SK-N-SH treated with all-trans-retinoic acid at 6 μM for 48 hours (cell line): ENCODE results near the gene ATL1.

ENCODE experiments used
- ATAC-seq: fragments of 200-7000 bp; cut with Tn5 transposase; 3 replicates; pipeline ENCODE4 v1.9.1; 2020; ENCODE audit warnings: mild to moderate bottlenecking, moderate library complexity
- ARNTL ChIP-seq: fragments of 450-650 bp; formaldehyde crosslinking; IDR thresholded peaks from 2 replicates; pipeline ENCODE4 v1.5.0; 2020; ENCODE audit warnings: low read depth, mild to moderate bottlenecking, moderate library complexity, borderline replicate concordance
- BACH2 ChIP-seq: fragments of 250-450 bp; sonication (Bioruptor Pico); IDR thresholded peaks from 2 replicates; pipeline ENCODE4 v1.9.0; 2021; ENCODE audit warnings: mild to moderate bottlenecking, borderline replicate concordance
- CSDC2 ChIP-seq: fragments of 250-450 bp; sonication (Bioruptor Pico); IDR thresholded peaks from 2 replicates; pipeline ENCODE4 v1.5.0; 2020; ENCODE audit warnings: mild to moderate bottlenecking, moderate library complexity
- ESRRG ChIP-seq: fragments of 250-450 bp; sonication (Bioruptor Pico); IDR thresholded peaks from 2 replicates; pipeline ENCODE4 v1.6.1; 2021; ENCODE audit warnings: mild to moderate bottlenecking
- GLIS3 ChIP-seq: fragments of 250-450 bp; sonication (Bioruptor Pico); IDR thresholded peaks from 2 replicates; pipeline ENCODE4 v1.5.0; 2020; ENCODE audit warnings: mild to moderate bottlenecking, moderate library complexity
- ISL1 ChIP-seq: fragments of 250-450 bp; sonication (Bioruptor Pico); IDR thresholded peaks from 2 replicates; pipeline ENCODE4 v2.1.2; 2022; ENCODE audit warnings: mild to moderate bottlenecking, moderate library complexity
- RARB ChIP-seq: fragments of 250-450 bp; sonication (Bioruptor Pico); IDR thresholded peaks from 2 replicates; pipeline ENCODE4 v1.8.0; 2021; ENCODE audit warnings: mild to moderate bottlenecking, moderate library complexity
- SNAI2 ChIP-seq: fragments of 250-450 bp; sonication (Bioruptor Pico); IDR thresholded peaks from 2 replicates; pipeline ENCODE4 v1.5.0; 2020; ENCODE audit warnings: mild to moderate bottlenecking, moderate library complexity
- TCF4 ChIP-seq: fragments of 250-450 bp; sonication (Bioruptor Pico); IDR thresholded peaks from 2 replicates; pipeline ENCODE4 v1.8.0; 2021; ENCODE audit warnings: mild to moderate bottlenecking, moderate library complexity, borderline replicate concordance
- TOX ChIP-seq: fragments of 250-450 bp; sonication (Bioruptor Pico); IDR thresholded peaks from 2 replicates; pipeline ENCODE4 v1.8.0; 2021; ENCODE audit warnings: mild to moderate bottlenecking, moderate library complexity, borderline replicate concordance
- ZC3H10 ChIP-seq: fragments of 250-450 bp; sonication (Bioruptor Pico); IDR thresholded peaks from 2 replicates; pipeline ENCODE4 v1.5.1; 2021; ENCODE audit warnings: mild to moderate bottlenecking, moderate library complexity
- ZFP3 ChIP-seq: fragments of 250-450 bp; sonication (Bioruptor Pico); IDR thresholded peaks from 2 replicates; pipeline ENCODE4 v1.5.0; 2020; ENCODE audit warnings: mild to moderate bottlenecking, moderate library complexity
- ZFP30 ChIP-seq: fragments of 450-650 bp; formaldehyde crosslinking; IDR thresholded peaks from 2 replicates; pipeline ENCODE4 v1.5.0; 2022; ENCODE audit warnings: mild to moderate bottlenecking, moderate library complexity
- ZNF565 ChIP-seq: fragments of 450-650 bp; formaldehyde crosslinking; conservative IDR thresholded peaks from 2 replicates; pipeline ENCODE4 v1.5.0; 2020; ENCODE audit warnings: low read depth, mild to moderate bottlenecking, moderate library complexity
- ZNF70 ChIP-seq: fragments of 450-650 bp; formaldehyde crosslinking; IDR thresholded peaks from 2 replicates; pipeline ENCODE4 v1.5.0; 2020; ENCODE audit warnings: mild to moderate bottlenecking, moderate library complexity
- ZNF8 ChIP-seq: fragments of 450-650 bp; formaldehyde crosslinking; IDR thresholded peaks from 2 replicates; pipeline ENCODE4 v1.5.0; 2020; ENCODE audit warnings: mild to moderate bottlenecking, moderate library complexity
- TF ChIP-seq, protein P1 (sequence below): fragments of 250-450 bp; sonication (Bioruptor Pico); IDR thresholded peaks from 2 replicates; pipeline ENCODE4 v1.5.0; 2020; ENCODE audit warnings: mild to moderate bottlenecking, moderate library complexity
- TF ChIP-seq, protein P2 (sequence below): fragments of 250-450 bp; sonication (Bioruptor Pico); IDR thresholded peaks from 2 replicates; pipeline ENCODE4 v1.8.0; 2020; ENCODE audit warnings: mild to moderate bottlenecking, moderate library complexity, borderline replicate concordance
- TF ChIP-seq, protein P3 (sequence below): fragments of 250-450 bp; sonication (Bioruptor Pico); IDR thresholded peaks from 2 replicates; pipeline ENCODE4 v1.8.0; 2021; ENCODE audit warnings: low read depth, mild to moderate bottlenecking, moderate library complexity, borderline replicate concordance
- TF ChIP-seq, protein P4 (sequence below): fragments of 250-450 bp; sonication (Bioruptor Pico); IDR thresholded peaks from 2 replicates; pipeline ENCODE4 v1.5.1; 2020; ENCODE audit warnings: low read depth, mild to moderate bottlenecking, moderate library complexity
- TF ChIP-seq, protein P5 (sequence below): fragments of 250-450 bp; sonication (Bioruptor Pico); IDR thresholded peaks from 2 replicates; pipeline ENCODE4 v1.5.1; 2021; ENCODE audit warnings: mild to moderate bottlenecking, moderate library complexity

ATL1 gene

DNA sequence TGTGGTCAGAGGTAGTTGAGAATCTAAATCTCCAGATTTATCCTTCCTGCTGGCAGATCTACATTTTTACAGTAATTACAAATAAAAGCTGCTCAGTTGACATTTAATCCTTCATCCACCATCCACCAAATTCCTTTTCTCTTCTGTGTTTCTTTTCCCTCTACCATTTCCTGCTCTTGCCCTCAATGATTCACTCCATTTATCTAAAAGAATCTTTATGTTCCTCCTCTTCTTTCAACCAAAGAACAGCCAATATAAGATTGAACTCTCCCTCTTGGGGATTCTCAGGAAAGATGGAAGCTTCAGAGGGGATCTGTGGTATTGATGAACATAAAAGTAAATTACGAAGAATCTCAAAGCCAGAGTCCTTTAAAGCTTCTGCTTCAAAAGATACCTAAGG is 31.9 kb upstream of the ATL1 start (continued):
- TF ChIP-seq, protein P1, sequence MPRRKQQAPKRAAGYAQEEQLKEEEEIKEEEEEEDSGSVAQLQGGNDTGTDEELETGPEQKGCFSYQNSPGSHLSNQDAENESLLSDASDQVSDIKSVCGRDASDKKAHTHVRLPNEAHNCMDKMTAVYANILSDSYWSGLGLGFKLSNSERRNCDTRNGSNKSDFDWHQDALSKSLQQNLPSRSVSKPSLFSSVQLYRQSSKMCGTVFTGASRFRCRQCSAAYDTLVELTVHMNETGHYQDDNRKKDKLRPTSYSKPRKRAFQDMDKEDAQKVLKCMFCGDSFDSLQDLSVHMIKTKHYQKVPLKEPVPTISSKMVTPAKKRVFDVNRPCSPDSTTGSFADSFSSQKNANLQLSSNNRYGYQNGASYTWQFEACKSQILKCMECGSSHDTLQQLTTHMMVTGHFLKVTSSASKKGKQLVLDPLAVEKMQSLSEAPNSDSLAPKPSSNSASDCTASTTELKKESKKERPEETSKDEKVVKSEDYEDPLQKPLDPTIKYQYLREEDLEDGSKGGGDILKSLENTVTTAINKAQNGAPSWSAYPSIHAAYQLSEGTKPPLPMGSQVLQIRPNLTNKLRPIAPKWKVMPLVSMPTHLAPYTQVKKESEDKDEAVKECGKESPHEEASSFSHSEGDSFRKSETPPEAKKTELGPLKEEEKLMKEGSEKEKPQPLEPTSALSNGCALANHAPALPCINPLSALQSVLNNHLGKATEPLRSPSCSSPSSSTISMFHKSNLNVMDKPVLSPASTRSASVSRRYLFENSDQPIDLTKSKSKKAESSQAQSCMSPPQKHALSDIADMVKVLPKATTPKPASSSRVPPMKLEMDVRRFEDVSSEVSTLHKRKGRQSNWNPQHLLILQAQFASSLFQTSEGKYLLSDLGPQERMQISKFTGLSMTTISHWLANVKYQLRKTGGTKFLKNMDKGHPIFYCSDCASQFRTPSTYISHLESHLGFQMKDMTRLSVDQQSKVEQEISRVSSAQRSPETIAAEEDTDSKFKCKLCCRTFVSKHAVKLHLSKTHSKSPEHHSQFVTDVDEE, result no peak
- TF ChIP-seq ZNF70 (CRISPR knock-in tag) (no peak), BACH2 (CRISPR knock-in tag) (no peak), TCF4 (no peak), GLIS3 (CRISPR knock-in tag) (no peak), CSDC2 (no peak), ZNF8 (CRISPR knock-in tag) (no peak), SNAI2 (CRISPR knock-in tag) (no peak), ZFP30 (CRISPR knock-in tag) (no peak)
- TF ChIP-seq, protein P2, sequence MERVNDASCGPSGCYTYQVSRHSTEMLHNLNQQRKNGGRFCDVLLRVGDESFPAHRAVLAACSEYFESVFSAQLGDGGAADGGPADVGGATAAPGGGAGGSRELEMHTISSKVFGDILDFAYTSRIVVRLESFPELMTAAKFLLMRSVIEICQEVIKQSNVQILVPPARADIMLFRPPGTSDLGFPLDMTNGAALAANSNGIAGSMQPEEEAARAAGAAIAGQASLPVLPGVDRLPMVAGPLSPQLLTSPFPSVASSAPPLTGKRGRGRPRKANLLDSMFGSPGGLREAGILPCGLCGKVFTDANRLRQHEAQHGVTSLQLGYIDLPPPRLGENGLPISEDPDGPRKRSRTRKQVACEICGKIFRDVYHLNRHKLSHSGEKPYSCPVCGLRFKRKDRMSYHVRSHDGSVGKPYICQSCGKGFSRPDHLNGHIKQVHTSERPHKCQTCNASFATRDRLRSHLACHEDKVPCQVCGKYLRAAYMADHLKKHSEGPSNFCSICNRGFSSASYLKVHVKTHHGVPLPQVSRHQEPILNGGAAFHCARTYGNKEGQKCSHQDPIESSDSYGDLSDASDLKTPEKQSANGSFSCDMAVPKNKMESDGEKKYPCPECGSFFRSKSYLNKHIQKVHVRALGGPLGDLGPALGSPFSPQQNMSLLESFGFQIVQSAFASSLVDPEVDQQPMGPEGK (CRISPR knock-in tag), result no peak

DNA sequence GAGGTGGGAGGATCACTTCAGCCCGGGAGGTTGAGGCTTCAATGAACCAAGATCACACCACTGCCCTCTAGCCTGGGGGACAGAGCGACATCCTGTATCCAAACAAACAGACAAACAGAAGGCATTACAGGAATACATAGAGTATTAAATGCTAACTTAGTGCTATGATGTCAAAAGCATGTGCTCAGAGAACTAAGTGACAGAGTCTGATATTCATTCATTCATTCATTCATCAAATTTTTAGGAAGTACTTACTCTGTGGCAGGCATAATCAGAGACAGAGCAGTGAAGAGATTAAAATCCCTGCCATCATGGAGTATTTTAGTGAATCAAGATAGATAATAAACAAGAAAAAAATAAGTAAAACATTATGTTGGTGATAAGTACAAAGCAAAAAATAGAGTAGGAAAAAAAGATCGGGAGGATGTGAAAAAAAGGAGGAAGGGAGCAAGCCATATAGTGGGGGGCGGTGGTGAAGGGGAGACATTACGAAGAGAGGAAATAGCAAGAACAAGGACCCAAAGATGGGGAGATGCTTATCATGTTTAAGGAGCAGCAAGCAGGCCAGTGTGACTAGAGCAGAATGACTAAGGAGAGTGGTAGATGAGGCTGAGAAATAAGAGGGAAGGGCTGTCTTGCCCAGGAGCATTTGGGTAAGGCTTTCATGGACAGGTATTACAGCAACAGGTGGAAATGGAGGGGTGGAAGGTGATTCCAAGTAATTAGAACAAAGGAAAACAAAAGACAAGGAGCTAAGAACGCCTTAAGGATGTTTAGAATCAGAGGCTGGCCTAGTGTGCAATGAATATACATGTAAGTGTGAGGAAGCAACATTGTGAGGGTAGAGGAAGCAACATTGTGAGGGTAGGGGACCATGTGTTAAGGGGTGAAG is 30.4 kb upstream of the ATL1 start:
- TF ChIP-seq CSDC2 (no peak), SNAI2 (CRISPR knock-in tag) (no peak), ZNF565 (no peak), ZC3H10 (CRISPR knock-in tag) (no peak), TOX (no peak), ZFP3 (CRISPR knock-in tag) (no peak), ZNF70 (CRISPR knock-in tag) (no peak), ZNF8 (CRISPR knock-in tag) (no peak), TCF4 (no peak), ARNTL (CRISPR knock-in tag) (no peak), BACH2 (CRISPR knock-in tag) (no peak), ISL1 (CRISPR knock-in tag) (no peak)
- TF ChIP-seq, protein P3, sequence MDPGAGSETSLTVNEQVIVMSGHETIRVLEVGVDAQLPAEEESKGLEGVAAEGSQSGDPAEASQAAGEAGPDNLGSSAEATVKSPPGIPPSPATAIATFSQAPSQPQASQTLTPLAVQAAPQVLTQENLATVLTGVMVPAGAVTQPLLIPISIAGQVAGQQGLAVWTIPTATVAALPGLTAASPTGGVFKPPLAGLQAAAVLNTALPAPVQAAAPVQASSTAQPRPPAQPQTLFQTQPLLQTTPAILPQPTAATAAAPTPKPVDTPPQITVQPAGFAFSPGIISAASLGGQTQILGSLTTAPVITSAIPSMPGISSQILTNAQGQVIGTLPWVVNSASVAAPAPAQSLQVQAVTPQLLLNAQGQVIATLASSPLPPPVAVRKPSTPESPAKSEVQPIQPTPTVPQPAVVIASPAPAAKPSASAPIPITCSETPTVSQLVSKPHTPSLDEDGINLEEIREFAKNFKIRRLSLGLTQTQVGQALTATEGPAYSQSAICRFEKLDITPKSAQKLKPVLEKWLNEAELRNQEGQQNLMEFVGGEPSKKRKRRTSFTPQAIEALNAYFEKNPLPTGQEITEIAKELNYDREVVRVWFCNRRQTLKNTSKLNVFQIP (CRISPR knock-in tag), result no peak
- TF ChIP-seq, protein P1, result no peak
- TF ChIP-seq, protein P4, sequence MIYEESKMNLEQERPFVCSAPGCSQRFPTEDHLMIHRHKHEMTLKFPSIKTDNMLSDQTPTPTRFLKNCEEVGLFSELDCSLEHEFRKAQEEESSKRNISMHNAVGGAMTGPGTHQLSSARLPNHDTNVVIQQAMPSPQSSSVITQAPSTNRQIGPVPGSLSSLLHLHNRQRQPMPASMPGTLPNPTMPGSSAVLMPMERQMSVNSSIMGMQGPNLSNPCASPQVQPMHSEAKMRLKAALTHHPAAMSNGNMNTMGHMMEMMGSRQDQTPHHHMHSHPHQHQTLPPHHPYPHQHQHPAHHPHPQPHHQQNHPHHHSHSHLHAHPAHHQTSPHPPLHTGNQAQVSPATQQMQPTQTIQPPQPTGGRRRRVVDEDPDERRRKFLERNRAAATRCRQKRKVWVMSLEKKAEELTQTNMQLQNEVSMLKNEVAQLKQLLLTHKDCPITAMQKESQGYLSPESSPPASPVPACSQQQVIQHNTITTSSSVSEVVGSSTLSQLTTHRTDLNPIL (CRISPR knock-in tag), result no peak

DNA sequence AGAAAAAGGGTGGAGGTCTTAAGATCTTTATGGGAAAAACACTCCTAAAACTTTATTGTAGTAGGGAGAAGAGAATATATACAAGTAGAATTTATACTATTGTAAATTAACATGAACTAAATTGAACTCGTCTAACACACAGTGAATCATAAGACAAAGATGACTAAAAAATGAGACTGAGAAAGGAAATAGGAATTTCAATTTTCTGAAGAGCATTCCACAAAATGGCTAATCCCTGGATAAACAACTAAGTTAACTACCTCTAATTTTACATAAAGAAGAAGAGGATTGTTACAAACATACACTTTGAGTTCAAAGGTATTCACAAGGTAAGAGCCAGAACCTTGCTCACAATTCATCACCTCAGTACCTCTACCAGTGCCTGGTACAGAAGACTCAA is 29.6 kb upstream of the ATL1 start:
- ATAC-seq, result peak; percentile 10; the same call in 2 of the 3 replicates
- TF ChIP-seq, protein P2 (CRISPR knock-in tag), result no peak
- no peak for TF ChIP-seq ZC3H10 (CRISPR knock-in tag)
- TF ChIP-seq ZNF70 (CRISPR knock-in tag), result no peak
- no peak for TF ChIP-seq CSDC2
- TF ChIP-seq ZFP3 (CRISPR knock-in tag), result no peak
- TF ChIP-seq, protein P5, sequence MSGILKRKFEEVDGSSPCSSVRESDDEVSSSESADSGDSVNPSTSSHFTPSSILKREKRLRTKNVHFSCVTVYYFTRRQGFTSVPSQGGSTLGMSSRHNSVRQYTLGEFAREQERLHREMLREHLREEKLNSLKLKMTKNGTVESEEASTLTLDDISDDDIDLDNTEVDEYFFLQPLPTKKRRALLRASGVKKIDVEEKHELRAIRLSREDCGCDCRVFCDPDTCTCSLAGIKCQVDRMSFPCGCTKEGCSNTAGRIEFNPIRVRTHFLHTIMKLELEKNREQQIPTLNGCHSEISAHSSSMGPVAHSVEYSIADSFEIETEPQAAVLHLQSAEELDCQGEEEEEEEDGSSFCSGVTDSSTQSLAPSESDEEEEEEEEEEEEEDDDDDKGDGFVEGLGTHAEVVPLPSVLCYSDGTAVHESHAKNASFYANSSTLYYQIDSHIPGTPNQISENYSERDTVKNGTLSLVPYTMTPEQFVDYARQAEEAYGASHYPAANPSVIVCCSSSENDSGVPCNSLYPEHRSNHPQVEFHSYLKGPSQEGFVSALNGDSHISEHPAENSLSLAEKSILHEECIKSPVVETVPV (CRISPR knock-in tag), result no peak
- TF ChIP-seq ZNF8 (CRISPR knock-in tag), result no peak
- TF ChIP-seq TOX, result no peak
- no peak for TF ChIP-seq ESRRG
- TF ChIP-seq, protein P4 (CRISPR knock-in tag), result no peak
- TF ChIP-seq RARB (CRISPR knock-in tag), result no peak

More for the DNA sequence above, 30.4 kb upstream of the ATL1 start:
- no peak for ATAC-seq
